Neural crest cell (in vitro differentiated cells): Measurements from ENCODE around the gene NKAIN2. TPM values are rescaled to one million over a fixed set of nuclear protein-coding genes. Genes with fewer than 3 reads are reported as not detected.
A peak's percentile ranks its signal among the peaks of the same experiment; 100 is the strongest.

Experiments
- DNase-seq: peaks from one replicate; pipeline ENCODE4 v3.0.0; 2021; ENCODE audit warnings: low read depth, mixed read lengths, low spot score
- H3K27ac Mint-ChIP-seq: one replicate; pipeline ENCODE4 v1.8.0; 2021; ENCODE audit warnings: mild to moderate bottlenecking, mixed read lengths; ENCODE audit not compliant: unreplicated experiment
- H3K27me3 Mint-ChIP-seq: 2 replicates; pipeline ENCODE4 v1.8.0; 2021; ENCODE audit warnings: low read depth, mild to moderate bottlenecking, mixed read lengths
- H3K36me3 Mint-ChIP-seq: 2 replicates; pipeline ENCODE4 v1.8.0; 2021; ENCODE audit warnings: low read depth, mild to moderate bottlenecking, mixed read lengths
- H3K4me1 Mint-ChIP-seq: 2 replicates; pipeline ENCODE4 v1.8.0; 2021; ENCODE audit warnings: mixed read lengths
- H3K4me3 Mint-ChIP-seq: one replicate; pipeline ENCODE4 v1.8.0; 2021; ENCODE audit warnings: mild to moderate bottlenecking, mixed read lengths
- H3K9me3 Mint-ChIP-seq: 2 replicates; pipeline ENCODE4 v1.8.0; 2021; ENCODE audit warnings: mixed read lengths
- total RNA-seq: library from RNA; stranded (reverse); gene quantifications from 2 replicates; pipeline ENCODE4 v1.2.1, GENCODE V29; 2021
- TF ChIP-seq, protein P1 (sequence below): fragments of 200-600 bp; sonication (generic); conservative IDR thresholded peaks from 2 replicates; pipeline ENCODE4 v1.5.0; 2021; ENCODE audit warnings: antibody characterized with exemption, mild to moderate bottlenecking

The NKAIN2 gene
- total RNA-seq, 1 donor from 2014 or later, result 1.1 TPM

- Mint-ChIP-seq H3K36me3 (no peaks in the 10 kb centered on the region), H3K4me1 (peaks cover 15% of the 10 kb centered on the region), H3K27ac (no peak overlapping the region), H3K9me3 (no peaks in the 10 kb centered on the region), H3K27me3 (no peaks in the 10 kb centered on the region), H3K4me3 (no peak overlapping the region)
- DNase-seq, result no peak
- TF ChIP-seq, protein P1, sequence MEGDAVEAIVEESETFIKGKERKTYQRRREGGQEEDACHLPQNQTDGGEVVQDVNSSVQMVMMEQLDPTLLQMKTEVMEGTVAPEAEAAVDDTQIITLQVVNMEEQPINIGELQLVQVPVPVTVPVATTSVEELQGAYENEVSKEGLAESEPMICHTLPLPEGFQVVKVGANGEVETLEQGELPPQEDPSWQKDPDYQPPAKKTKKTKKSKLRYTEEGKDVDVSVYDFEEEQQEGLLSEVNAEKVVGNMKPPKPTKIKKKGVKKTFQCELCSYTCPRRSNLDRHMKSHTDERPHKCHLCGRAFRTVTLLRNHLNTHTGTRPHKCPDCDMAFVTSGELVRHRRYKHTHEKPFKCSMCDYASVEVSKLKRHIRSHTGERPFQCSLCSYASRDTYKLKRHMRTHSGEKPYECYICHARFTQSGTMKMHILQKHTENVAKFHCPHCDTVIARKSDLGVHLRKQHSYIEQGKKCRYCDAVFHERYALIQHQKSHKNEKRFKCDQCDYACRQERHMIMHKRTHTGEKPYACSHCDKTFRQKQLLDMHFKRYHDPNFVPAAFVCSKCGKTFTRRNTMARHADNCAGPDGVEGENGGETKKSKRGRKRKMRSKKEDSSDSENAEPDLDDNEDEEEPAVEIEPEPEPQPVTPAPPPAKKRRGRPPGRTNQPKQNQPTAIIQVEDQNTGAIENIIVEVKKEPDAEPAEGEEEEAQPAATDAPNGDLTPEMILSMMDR, result no peak
These were observed 1019.8 kb downstream of the NKAIN2 start for GRCh38 chr6:124823240-124824111.

DNA sequence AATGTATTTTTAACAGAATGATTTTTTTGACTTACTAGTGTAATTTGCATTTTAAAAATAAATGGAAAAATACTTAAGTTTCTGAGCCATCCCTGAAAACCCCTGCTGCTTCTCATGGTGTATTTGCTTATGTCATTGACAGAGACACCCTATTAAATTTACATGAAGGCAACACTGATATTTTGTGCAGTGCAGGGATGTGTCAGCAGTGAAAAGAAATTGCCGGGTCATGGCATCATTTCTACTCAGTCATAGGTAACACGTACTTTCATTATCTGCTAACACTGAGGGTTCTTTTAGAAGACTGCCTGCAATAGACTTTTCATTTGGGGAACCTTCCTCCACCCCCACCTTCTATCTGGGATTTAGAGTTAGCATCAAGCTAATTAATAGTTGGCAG is 1021.9 kb downstream of the NKAIN2 start:
- TF ChIP-seq, protein P1, result no peak
- Mint-ChIP-seq H3K4me3 (no peak overlapping the region), H3K27me3 (no peaks in the 10 kb centered on the region), H3K4me1 (peaks cover 15% of the 10 kb centered on the region), H3K27ac (no peak overlapping the region), H3K36me3 (no peaks in the 10 kb centered on the region), H3K9me3 (no peaks in the 10 kb centered on the region)
- no peak for DNase-seq

DNA sequence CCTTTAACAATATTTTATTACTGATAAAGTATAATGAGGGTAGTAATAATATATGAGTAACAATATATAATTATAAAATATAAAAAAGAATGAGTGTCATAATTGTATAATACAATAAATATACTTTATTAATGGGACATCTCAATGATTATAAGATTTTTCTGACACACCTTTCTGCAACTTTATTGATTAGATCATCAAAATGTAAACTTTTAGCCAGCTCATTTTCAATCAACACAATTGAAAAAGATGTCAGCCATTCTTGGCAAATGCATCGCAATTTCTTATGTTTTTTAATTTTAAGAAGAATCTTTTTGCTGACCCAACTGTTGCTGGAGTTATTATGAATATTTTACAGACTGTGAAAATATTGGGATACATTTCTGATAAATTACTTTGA is 1026.2 kb downstream of the NKAIN2 start:
- no peaks in the 10 kb centered on the region for H3K36me3 Mint-ChIP-seq
- no peak overlapping the region for H3K27ac Mint-ChIP-seq
- DNase-seq, result no peak
- H3K9me3 Mint-ChIP-seq, result no peaks in the 10 kb centered on the region
- H3K4me1 Mint-ChIP-seq, result peaks cover 6% of the 10 kb centered on the region
- H3K4me3 Mint-ChIP-seq, result no peak overlapping the region
- no peaks in the 10 kb centered on the region for H3K27me3 Mint-ChIP-seq
- TF ChIP-seq, protein P1, result no peak

- TF ChIP-seq, protein P1, result no peak
- Mint-ChIP-seq H3K36me3 (no peaks in the 10 kb centered on the region), H3K9me3 (no peaks in the 10 kb centered on the region), H3K4me3 (no peak overlapping the region), H3K27me3 (no peaks in the 10 kb centered on the region), H3K27ac (no peak overlapping the region), H3K4me1 (peaks cover 6% of the 10 kb centered on the region)
- DNase-seq, result no peak
These were observed 1026.8 kb downstream of the NKAIN2 start for GRCh38 chr6:124830506-124830905.

DNA sequence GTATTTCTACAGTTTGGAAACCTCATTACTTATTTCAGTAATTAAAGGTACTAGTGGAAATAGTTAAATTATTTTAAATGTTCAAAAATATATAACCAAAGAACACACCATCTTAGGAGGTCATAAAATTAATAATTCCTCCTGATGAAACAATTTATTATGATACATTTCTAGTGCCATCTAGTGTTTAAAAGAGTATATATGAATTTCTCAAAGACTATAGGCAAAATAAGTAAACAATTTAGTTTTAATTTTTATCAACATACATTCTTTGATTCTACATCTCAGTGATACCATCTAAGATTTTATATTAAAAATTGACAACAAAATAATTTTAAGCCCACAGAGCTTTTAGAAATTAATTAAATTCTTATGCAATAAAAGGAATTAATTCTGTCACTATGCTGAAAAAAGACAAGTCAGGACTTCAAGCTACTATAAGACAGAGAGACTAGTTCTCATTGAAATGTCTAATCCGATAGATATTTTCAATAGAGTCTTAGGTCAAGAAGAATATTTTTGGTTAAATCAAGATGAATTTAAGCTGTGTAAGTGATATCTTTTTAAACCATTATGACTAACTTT is 1050.8 kb downstream of the NKAIN2 start:
- Mint-ChIP-seq H3K4me1 (no peaks in the 10 kb centered on the region), H3K36me3 (no peaks in the 10 kb centered on the region), H3K4me3 (no peak overlapping the region), H3K9me3 (no peaks in the 10 kb centered on the region), H3K27ac (no peak overlapping the region), H3K27me3 (no peaks in the 10 kb centered on the region)
- TF ChIP-seq, protein P1, result peak; percentile 68
- no peak for DNase-seq
